Endothelial cell of umbilical vein (primary cell): Measurements from ENCODE around the gene AUTS2. TPM values are rescaled to one million over a fixed set of nuclear protein-coding genes. Genes with fewer than 3 reads are reported as not detected.

Experiments
- BruUV-seq: library from RNA; stranded (reverse); fragments of 400-500 nt; replicated peaks from 2 replicates; lab custom pipeline; 2021; lab: Mats Ljungman, UMichigan
- CTCF ChIA-PET: fragments of 300-600, 350-600 bp; sonication (Branson Sonifier 250); formaldehyde crosslinking; loops from one replicate; lab custom pipeline; 2021; ENCODE audit warnings: antibody characterized with exemption, inconsistent platforms; lab: Charles Lee
- POLR2A ChIA-PET: fragments of 300-600, 350-600 bp; sonication (Branson Sonifier 250); formaldehyde crosslinking; loops from one replicate; lab custom pipeline; 2021; ENCODE audit warnings: antibody characterized with exemption, inconsistent platforms; lab: Charles Lee
- DNase-seq: peaks from one replicate; pipeline ENCODE4 v3.0.0-alpha.2; 2011; ENCODE audit warnings: low read depth, low spot score
- FAIRE-seq: peaks from 2 replicates; lab custom pipeline; 2011; peaks lifted over from hg19 to GRCh38; lab: Jason Lieb, UNC
- H2AFZ ChIP-seq: 2 replicates; pipeline ENCODE4 v1.6.0; 2012; ENCODE audit warnings: low read depth, low read length, control low read depth, inconsistent platforms
- H3K27ac ChIP-seq: 2 replicates; pipeline ENCODE4 v1.5.1; 2011; ENCODE audit warnings: low read depth, mild to moderate bottlenecking, control low read depth, low read length, moderate library complexity; ENCODE audit not compliant: insufficient read depth
- H3K27me3 ChIP-seq, 2 experiments: 2 replicates each; pipeline versions ENCODE4 v1.6.0 to v1.6.1; 2011; ENCODE audit warnings: low read length in 2 of 2, mixed read lengths in 1 of 2; ENCODE audit not compliant: control insufficient read depth in 2 of 2, insufficient read depth in 2 of 2
- H3K36me3 ChIP-seq, 2 experiments: 2 replicates in 1 of 2; 3 replicates in 1 of 2; pipeline ENCODE4 v1.5.1; 2011; ENCODE audit warnings: low read length in 2 of 2, mild to moderate bottlenecking in 1 of 2, moderate library complexity in 1 of 2; ENCODE audit not compliant: control insufficient read depth in 2 of 2, insufficient read depth in 2 of 2; ENCODE audit errors: extremely low read depth in 1 of 2
- H3K4me1 ChIP-seq: 3 replicates; pipeline ENCODE4 v1.5.1; 2011; ENCODE audit warnings: mild to moderate bottlenecking, low read length; ENCODE audit not compliant: control insufficient read depth, insufficient read depth; ENCODE audit errors: extremely low read depth
- H3K4me2 ChIP-seq: 2 replicates; pipeline ENCODE4 v1.6.1; 2011; ENCODE audit warnings: low read length, control low read depth, mixed read lengths; ENCODE audit not compliant: insufficient read depth
- H3K4me3 ChIP-seq, 3 experiments: fragments of 200-600 bp in 1 of 3; sonication (generic), shearing (Covaris generic) in 1 of 3; replicated peaks in 1 of 3; 2 replicates each; pipeline ENCODE4 v1.5.1; 2011 to 2016; ENCODE audit warnings: control low read depth in 3 of 3, low read length in 3 of 3, mild to moderate bottlenecking in 2 of 3, inconsistent platforms in 1 of 3, low read depth in 1 of 3, moderate library complexity in 1 of 3; ENCODE audit not compliant: insufficient read depth in 1 of 3
- H3K79me2 ChIP-seq: 2 replicates; pipeline ENCODE4 v1.6.0; 2012; ENCODE audit warnings: low read length, inconsistent platforms; ENCODE audit not compliant: control insufficient read depth, insufficient read depth
- H3K9ac ChIP-seq: replicated peaks from 2 replicates; pipeline ENCODE3; 2011; ENCODE audit warnings: low read length, control low read depth; ENCODE audit not compliant: insufficient read depth; ENCODE audit errors: extremely low read depth
- H3K9me1 ChIP-seq: replicated peaks from 3 replicates; pipeline ENCODE4 v1.6.0; 2011; ENCODE audit warnings: mild to moderate bottlenecking, low read length; ENCODE audit not compliant: control insufficient read depth, insufficient read depth; ENCODE audit errors: extremely low read depth
- H3K9me3 ChIP-seq: replicated peaks from 2 replicates; pipeline ENCODE4 v1.5.1; 2012; ENCODE audit warnings: low read length, inconsistent platforms; ENCODE audit not compliant: control insufficient read depth, insufficient read depth
- H4K20me1 ChIP-seq: replicated peaks from 2 replicates; pipeline ENCODE3; 2011; ENCODE audit warnings: mild to moderate bottlenecking, low read length; ENCODE audit not compliant: control insufficient read depth, insufficient read depth; ENCODE audit errors: extremely low read depth
- CTCF ChIP-seq, 2 donors: IDR thresholded peaks; 1 replicate in 1 of 2; 2 replicates in 1 of 2; pipeline ENCODE4 v1.5.1; 2011; ENCODE audit warnings: low read length in 2 of 2, mild to moderate bottlenecking in 2 of 2, moderate library complexity in 2 of 2, control low read depth in 1 of 2, inconsistent platforms in 1 of 2, low read depth in 1 of 2; ENCODE audit not compliant: insufficient read depth in 1 of 2; ENCODE audit errors: extremely low read depth in 1 of 2
- EZH2 ChIP-seq: IDR thresholded peaks from 2 replicates; pipeline ENCODE4 v1.6.1; 2012; ENCODE audit warnings: borderline replicate concordance, low read depth, mild to moderate bottlenecking, moderate library complexity, low read length, inconsistent platforms; ENCODE audit not compliant: severe bottlenecking
- FOS ChIP-seq: IDR thresholded peaks from 2 replicates; pipeline ENCODE4 v1.6.1; 2011; ENCODE audit warnings: mild to moderate bottlenecking, low read length, moderate library complexity, borderline replicate concordance; ENCODE audit not compliant: insufficient read depth
- GATA2 ChIP-seq: IDR thresholded peaks from 2 replicates; pipeline ENCODE4 v1.7.0; 2011; ENCODE audit warnings: low read depth, mild to moderate bottlenecking, moderate library complexity, mixed read lengths, low read length; ENCODE audit not compliant: insufficient read length, insufficient read depth
- JUN ChIP-seq: IDR thresholded peaks from 2 replicates; pipeline ENCODE4 v1.6.1; 2011; ENCODE audit warnings: borderline replicate concordance, low read depth; ENCODE audit not compliant: insufficient read length, insufficient read depth
- MAX ChIP-seq: IDR thresholded peaks from 2 replicates; pipeline ENCODE4 v1.6.1; 2011; ENCODE audit not compliant: insufficient read depth, insufficient read length
- MYC ChIP-seq: IDR thresholded peaks from one replicate; pipeline ENCODE4 v1.6.1; 2011; ENCODE audit warnings: mild to moderate bottlenecking, low read depth, low read length
- POLR2A ChIP-seq: IDR thresholded peaks from 2 replicates; pipeline ENCODE4 v1.6.1; 2012; ENCODE audit warnings: low read depth, mild to moderate bottlenecking, control low read depth, low read length
- POLR2AphosphoS5 ChIP-seq: IDR thresholded peaks from 2 replicates; pipeline ENCODE4 v1.6.1; 2012; ENCODE audit warnings: low read depth, mild to moderate bottlenecking, control low read depth, low read length, moderate library complexity; ENCODE audit not compliant: insufficient read depth
- dilution Hi-C: fragments of 300-500 bp; cut with MboI; formaldehyde crosslinking; loops from one replicate; pipeline ENCODE4 v1.15.0; 2019; ENCODE audit warnings: low sequenced_read_pairs; ENCODE audit not compliant: extremely low pct_ligation_motif_present
- intact Hi-C: fragments of 100-400 bp; cut with micrococcal nuclease; formaldehyde crosslinking; loops from one replicate; pipeline ENCODE4 v1.10.0; 2022
- polyA plus RNA-seq, 4 experiments: library from polyadenylated mRNA; depleted of rRNA in 3 of 4; stranded (reverse) in 3 of 4; unstranded in 1 of 4; fragments of >200 nt; gene quantifications; 2 replicates each; pipeline versions ENCODE4 v1.2.1 to v1.2.3, GENCODE V29; 2011 to 2012; ENCODE audit warnings: missing spikeins in 1 of 4
- total RNA-seq: library from RNA; stranded (reverse); gene quantifications from 2 replicates; pipeline ENCODE4 v1.2.3, GENCODE V29; 2021

AUTS2 gene
- total and polyA plus RNA-seq, 2 donors (not counting 3 experiments of a cell fraction or from before 2014, with no cell fraction given) = 0.59 to 8.0 TPM

GRCh38 chr7:70640266-70640833 is 1042.1 kb downstream of the AUTS2 start:
- Histone ChIP-seq H3K4me2 (no peak overlapping the region), H3K27ac (no peak overlapping the region), H3K4me3 (no peak overlapping the region), H3K4me1 (no peaks in the 10 kb centered on the region), H4K20me1 (no peaks in the 10 kb centered on the region), H2AFZ (no peak overlapping the region), H3K36me3 (no peaks in the 10 kb centered on the region), H3K27me3 (no peaks in the 10 kb centered on the region), H3K9me1 (no peaks in the 10 kb centered on the region), H3K9ac (no peak overlapping the region), H3K9me3 (peaks cover 2% of the 10 kb centered on the region), H3K79me2 (no peaks in the 10 kb centered on the region)
- no TSS peak for BruUV-seq
- no peak for DNase-seq
- ChIA-PET POLR2A (no interaction called here), CTCF (no interaction called here)
- no peak for TF ChIP-seq POLR2AphosphoS5
- no peak for TF ChIP-seq GATA2
- no peak for TF ChIP-seq EZH2
- no peak for TF ChIP-seq JUN
- TF ChIP-seq MAX = no peak
- TF ChIP-seq POLR2A = no peak
- no peak for TF ChIP-seq MYC
- no peak for TF ChIP-seq FOS
- FAIRE-seq = no peak
- intact Hi-C loops (no loop called here), dilution Hi-C loops (no loop called here)

- Histone ChIP-seq H4K20me1 (no peaks in the 10 kb centered on the region), H3K79me2 (no peaks in the 10 kb centered on the region), H3K4me1 (no peaks in the 10 kb centered on the region), H3K36me3 (no peaks in the 10 kb centered on the region), H3K9me3 (no peaks in the 10 kb centered on the region), H3K4me2 (no peak overlapping the region), H3K9me1 (no peaks in the 10 kb centered on the region), H3K4me3 (no peak overlapping the region), H3K27me3 (no peaks in the 10 kb centered on the region), H3K27ac (no peak overlapping the region), H2AFZ (no peak overlapping the region), H3K9ac (no peak overlapping the region)
- no TSS peak for BruUV-seq
- FAIRE-seq = no peak
- intact Hi-C loops (no loop called here), dilution Hi-C loops (no loop called here)
- no peak for DNase-seq
- TF ChIP-seq JUN = no peak
- no peak for TF ChIP-seq POLR2AphosphoS5
- TF ChIP-seq EZH2 = no peak
- TF ChIP-seq POLR2A = no peak
- no peak for TF ChIP-seq GATA2
- TF ChIP-seq MAX = no peak
- no peak for TF ChIP-seq FOS
- TF ChIP-seq MYC = no peak
- no peak for TF ChIP-seq CTCF (IDR thresholded peaks at IDR 0.05; ENCODE audit: extremely low read depth in 1 of 2, insufficient read depth in 1 of 2, low read depth in 1 of 2, low read length in 2 of 2)
- ChIA-PET POLR2A (no interaction called here), CTCF (no interaction called here)
Observed at GRCh38 chr7:70641882-70642281, 1043.6 kb downstream of the AUTS2 start.
